Retinal pigment epithelial cell (primary cell): ENCODE data around the gene HES1.

Source experiments
- DNase-seq: peaks from one replicate; pipeline ENCODE4 v3.0.0-alpha.2; 2010; ENCODE audit warnings: low read depth
- H3K4me3 ChIP-seq: 2 replicates; pipeline ENCODE4 v1.5.1; 2011; ENCODE audit warnings: mild to moderate bottlenecking, low read length, control low read depth, moderate library complexity
- TF ChIP-seq, protein P1 (sequence below): conservative IDR thresholded peaks from 2 replicates; pipeline ENCODE4 v1.5.1; 2011; ENCODE audit warnings: low read depth, low read length, control low read depth, inconsistent platforms

HES1 gene

DNA sequence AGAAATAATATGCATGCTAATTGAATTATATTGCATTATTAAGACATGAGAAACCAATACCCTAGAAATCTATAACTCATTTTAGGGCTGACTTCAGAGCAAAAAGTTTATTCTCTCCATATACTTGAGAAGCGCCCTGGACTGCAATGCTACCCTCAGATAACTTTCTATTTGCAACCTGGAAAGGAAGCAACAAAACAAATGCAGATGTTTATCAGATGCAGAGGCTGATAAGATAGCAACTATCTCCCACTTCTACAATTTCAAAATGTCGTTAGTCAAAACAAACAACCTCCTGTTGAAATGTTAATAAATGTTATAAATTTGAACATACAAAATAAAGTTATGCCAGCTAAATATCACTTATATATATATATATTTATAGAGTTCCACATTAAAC, 34.8 kb downstream of the HES1 start:
- no peak overlapping the region for H3K4me3 ChIP-seq
- TF ChIP-seq, protein P1, sequence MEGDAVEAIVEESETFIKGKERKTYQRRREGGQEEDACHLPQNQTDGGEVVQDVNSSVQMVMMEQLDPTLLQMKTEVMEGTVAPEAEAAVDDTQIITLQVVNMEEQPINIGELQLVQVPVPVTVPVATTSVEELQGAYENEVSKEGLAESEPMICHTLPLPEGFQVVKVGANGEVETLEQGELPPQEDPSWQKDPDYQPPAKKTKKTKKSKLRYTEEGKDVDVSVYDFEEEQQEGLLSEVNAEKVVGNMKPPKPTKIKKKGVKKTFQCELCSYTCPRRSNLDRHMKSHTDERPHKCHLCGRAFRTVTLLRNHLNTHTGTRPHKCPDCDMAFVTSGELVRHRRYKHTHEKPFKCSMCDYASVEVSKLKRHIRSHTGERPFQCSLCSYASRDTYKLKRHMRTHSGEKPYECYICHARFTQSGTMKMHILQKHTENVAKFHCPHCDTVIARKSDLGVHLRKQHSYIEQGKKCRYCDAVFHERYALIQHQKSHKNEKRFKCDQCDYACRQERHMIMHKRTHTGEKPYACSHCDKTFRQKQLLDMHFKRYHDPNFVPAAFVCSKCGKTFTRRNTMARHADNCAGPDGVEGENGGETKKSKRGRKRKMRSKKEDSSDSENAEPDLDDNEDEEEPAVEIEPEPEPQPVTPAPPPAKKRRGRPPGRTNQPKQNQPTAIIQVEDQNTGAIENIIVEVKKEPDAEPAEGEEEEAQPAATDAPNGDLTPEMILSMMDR: no peak
- no peak for DNase-seq

DNA sequence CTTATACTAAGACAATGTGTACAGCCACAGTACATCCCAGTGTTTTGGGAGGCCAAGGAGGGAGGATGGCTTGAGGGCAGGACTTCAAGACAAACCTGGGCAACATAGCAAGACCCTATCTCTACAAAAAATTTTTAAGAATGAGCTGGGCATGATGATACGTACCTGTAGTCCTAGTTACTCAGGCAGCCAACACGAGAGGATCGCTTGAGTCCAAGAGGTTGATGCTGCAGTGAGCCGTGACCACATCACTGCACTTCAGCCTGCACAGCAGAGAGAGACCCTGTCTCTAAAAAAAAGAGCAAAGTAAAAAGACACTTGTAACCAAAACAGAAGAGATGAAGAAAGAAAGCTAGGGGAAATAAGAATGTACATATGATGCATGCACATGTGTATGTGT, 38.5 kb downstream of the HES1 start:
- TF ChIP-seq, protein P1: no peak
- H3K4me3 ChIP-seq: no peak overlapping the region
- DNase-seq: no peak

DNA sequence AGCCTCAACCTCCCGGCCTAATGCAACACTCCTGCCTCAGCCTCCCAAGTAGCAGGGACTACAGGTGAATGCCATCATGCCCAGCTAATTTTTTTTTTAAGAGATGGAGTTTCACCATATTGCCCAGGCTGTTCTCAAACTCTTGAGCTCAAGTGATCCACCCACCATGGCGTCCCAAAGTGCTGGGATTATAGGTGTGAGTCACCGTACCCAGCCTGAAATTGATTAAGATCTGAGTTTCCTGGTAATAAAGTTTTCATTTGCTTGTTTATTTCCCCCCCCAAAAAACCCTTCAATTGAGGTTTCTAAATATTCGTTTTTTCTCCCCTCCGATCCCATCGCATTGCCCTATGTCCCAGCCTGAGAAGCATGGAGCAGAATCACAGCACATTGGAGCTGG, 39.0 kb downstream of the HES1 start:
- DNase-seq: no peak
- H3K4me3 ChIP-seq: no peak overlapping the region
- TF ChIP-seq, protein P1: no peak

DNA sequence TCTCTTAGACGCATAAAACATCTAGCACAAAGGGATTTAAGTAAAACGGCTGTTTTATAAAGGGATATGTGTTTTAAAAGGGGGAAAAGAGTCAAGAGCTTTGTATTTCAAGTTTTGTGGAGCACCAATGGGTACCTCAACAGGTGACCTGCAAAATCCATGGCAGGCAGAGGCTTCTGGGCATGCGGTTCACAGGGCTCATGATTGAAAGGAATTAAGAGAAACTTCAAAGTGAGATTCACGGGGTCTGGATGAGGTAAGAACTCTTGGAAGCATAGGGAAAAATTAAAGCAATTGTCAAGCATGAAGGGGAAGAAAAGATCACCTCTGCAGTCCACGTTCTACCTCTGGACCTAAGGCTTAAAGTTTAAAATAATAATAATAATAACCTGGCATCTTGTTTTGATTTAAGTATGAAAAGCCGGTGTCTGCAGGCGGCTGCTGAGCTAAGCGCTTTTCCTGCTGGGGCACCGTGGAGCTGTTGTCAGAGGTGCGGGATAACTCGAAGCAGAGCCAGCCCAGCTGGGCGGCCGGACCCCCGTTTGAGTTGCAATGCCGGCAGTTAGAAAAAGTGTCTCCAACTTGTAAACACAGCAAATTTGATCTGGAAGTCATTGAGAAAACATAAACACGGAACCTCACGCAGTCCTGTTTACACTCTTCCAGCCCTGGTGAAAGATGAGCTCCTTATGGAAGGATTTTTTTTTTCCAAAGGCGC, 40.5 kb downstream of the HES1 start:
- H3K4me3 ChIP-seq: no peak overlapping the region
- no peak for DNase-seq
- TF ChIP-seq, protein P1: no peak

DNA sequence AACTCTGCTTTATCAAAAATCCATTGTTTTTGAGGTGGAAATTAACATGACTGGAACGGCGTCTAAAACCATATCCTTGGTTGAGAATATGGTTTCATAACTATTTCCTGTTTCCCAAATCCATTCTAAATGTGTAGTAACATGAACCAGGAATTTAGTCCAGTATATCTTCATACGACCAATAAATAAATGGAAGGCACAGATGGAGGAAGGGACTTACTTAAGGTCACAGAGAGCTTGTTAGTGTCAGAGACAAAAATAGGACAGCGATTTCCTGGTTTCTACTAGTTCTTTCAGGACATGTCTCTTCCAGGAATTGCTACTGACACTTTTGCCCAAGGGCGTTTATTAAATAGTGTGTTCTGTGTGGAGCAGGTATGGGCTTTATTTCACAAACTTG, 41.2 kb downstream of the HES1 start:
- H3K4me3 ChIP-seq: no peak overlapping the region
- TF ChIP-seq, protein P1: no peak
- no peak for DNase-seq

DNA sequence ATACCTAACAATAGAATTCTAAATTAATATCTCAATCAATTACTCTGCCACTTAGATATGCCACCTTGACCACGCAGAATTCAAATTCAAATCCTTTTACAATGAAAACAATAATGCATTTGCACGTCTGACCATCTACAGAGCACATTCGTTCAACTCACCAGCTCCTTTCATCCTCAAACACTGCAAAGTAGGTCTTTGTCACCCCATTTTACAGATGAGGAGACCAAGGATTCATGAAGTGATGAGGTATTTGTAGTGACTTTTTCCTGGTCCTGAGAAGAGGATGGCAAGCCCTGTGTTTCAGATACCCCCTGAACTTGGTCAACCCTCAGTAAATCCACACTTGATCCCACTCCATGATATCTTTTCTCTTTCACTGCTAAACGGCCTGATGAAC, 42.2 kb downstream of the HES1 start:
- DNase-seq: no peak
- TF ChIP-seq, protein P1: no peak
- H3K4me3 ChIP-seq: no peak overlapping the region

DNA sequence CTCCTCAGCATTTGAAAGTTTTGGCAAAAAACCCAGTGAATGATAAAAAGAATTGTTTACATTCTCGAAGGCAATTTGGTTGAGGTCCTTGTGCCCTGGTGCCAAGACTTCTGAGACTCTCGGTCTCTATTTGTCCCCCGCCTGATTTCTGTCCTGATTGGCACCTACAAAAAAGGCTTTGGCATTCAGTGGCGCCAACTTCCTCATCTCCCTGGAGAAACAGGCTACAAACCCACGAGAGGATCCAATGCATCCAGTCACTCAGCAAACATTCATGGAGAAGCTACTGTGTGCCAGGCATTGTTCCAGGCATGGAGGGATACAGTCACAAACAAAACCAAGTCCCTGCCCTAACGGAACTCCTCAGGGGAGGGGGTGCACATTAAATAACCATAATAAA, 42.7 kb downstream of the HES1 start:
- TF ChIP-seq, protein P1: no peak
- DNase-seq: no peak
- no peak overlapping the region for H3K4me3 ChIP-seq
